SK-N-MC (cell line): ENCODE measurements around the gene RIMKLB.

Experiments
- EZH2 ChIP-seq: fragments of 200-600 bp; sonication (generic); IDR thresholded peaks from one replicate; pipeline ENCODE4 v1.6.1; 2017; ENCODE audit warnings: antibody characterized with exemption
- FOXP2 ChIP-seq: optimal IDR thresholded peaks from 2 replicates; pipeline ENCODE3; 2011; ENCODE audit warnings: mild to moderate bottlenecking, moderate library complexity; ENCODE audit not compliant: insufficient read depth; ENCODE audit errors: extremely low read length, control extremely low read depth
- POLR2AphosphoS5 ChIP-seq: IDR thresholded peaks from 2 replicates; pipeline ENCODE4 v1.6.1; 2012; ENCODE audit warnings: mild to moderate bottlenecking, low read depth, low read length, borderline replicate concordance

- TF ChIP-seq POLR2AphosphoS5 = no peak
- TF ChIP-seq EZH2 = no peak
- TF ChIP-seq FOXP2 = no peak
Measured at GRCh38 chr12:8667270-8667669, 30.5 kb upstream of the RIMKLB start.
